Measurements from ENCODE around the gene IGFBP3. TPM values are rescaled to one million over a fixed set of nuclear protein-coding genes. Genes with fewer than 3 reads are reported as not detected.

IGFBP3 gene
- total RNA-seq, 1 donor: 2,181 TPM

GRCh38 chr7:45918556-45918955 lies 2.5 kb downstream of the IGFBP3 start:
- no peak overlapping the region for H2AFZ ChIP-seq (ENCODE audit: low read length)
- H3K4me2 ChIP-seq (ENCODE audit: insufficient read depth, low read length): peak overlapping the region; percentile 88
- TF ChIP-seq, protein P1, sequence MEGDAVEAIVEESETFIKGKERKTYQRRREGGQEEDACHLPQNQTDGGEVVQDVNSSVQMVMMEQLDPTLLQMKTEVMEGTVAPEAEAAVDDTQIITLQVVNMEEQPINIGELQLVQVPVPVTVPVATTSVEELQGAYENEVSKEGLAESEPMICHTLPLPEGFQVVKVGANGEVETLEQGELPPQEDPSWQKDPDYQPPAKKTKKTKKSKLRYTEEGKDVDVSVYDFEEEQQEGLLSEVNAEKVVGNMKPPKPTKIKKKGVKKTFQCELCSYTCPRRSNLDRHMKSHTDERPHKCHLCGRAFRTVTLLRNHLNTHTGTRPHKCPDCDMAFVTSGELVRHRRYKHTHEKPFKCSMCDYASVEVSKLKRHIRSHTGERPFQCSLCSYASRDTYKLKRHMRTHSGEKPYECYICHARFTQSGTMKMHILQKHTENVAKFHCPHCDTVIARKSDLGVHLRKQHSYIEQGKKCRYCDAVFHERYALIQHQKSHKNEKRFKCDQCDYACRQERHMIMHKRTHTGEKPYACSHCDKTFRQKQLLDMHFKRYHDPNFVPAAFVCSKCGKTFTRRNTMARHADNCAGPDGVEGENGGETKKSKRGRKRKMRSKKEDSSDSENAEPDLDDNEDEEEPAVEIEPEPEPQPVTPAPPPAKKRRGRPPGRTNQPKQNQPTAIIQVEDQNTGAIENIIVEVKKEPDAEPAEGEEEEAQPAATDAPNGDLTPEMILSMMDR (IDR thresholded peaks at IDR 0.05; ENCODE audit: extremely low read depth, low read depth, low read length): no peak
- H3K79me2 ChIP-seq (ENCODE audit: insufficient read depth, low read length): peaks cover 28% of the 10 kb centered on the region
- DNase-seq (ENCODE audit: insufficient read length, low spot score, missing footprints): peak; percentile 88
- peaks cover 44% of the 10 kb centered on the region for H3K4me1 ChIP-seq (ENCODE audit: insufficient read depth, low read length)
- H3K27me3 ChIP-seq (ENCODE audit: insufficient read depth, low read length): no peaks in the 10 kb centered on the region
- peak overlapping the region; percentile 60 for H3K27ac ChIP-seq (ENCODE audit: low read depth, low read length)
- H3K36me3 ChIP-seq (ENCODE audit: insufficient read depth, low read length): peaks cover 47% of the 10 kb centered on the region
- H4K20me1 ChIP-seq (ENCODE audit: insufficient read depth, low read length): peaks cover 46% of the 10 kb centered on the region
- H3K4me3 ChIP-seq (ENCODE audit: insufficient read depth, low read length): peak overlapping the region; percentile 77
- H3K9me3 ChIP-seq (ENCODE audit: low read depth, low read length): no peaks in the 10 kb centered on the region

DNA sequence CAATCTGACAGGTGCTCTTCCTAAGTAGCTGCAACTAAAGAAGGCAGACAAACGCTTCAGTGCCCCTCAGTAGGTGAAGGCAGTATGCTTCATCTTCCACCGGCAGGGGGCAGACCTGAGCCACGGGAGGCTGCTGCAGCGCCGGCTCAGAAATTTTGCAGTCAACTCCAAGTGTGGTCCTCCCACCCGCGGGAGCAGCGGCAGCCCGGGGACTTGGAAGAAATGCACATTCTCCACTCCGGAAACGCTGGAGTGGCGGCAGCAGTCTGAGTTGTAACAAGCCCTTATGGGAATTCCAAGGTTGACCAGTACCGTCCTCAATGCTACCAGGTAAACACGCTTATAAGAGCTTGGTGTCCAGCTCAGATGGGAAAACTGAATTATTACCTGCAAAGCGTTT lies 3.4 kb downstream of the IGFBP3 start:
- H3K27ac ChIP-seq (ENCODE audit: low read depth, low read length): peak overlapping the region; percentile 60
- no peaks in the 10 kb centered on the region for H3K27me3 ChIP-seq (ENCODE audit: insufficient read depth, low read length)
- H3K4me1 ChIP-seq (ENCODE audit: insufficient read depth, low read length): peaks cover 35% of the 10 kb centered on the region
- TF ChIP-seq, protein P1 (IDR thresholded peaks at IDR 0.05; ENCODE audit: extremely low read depth, low read depth, low read length): peak; percentile 94
- H2AFZ ChIP-seq (ENCODE audit: low read length): peak overlapping the region; percentile 14
- H3K4me2 ChIP-seq (ENCODE audit: insufficient read depth, low read length): peak overlapping the region; percentile 88
- H4K20me1 ChIP-seq (ENCODE audit: insufficient read depth, low read length): peaks cover 46% of the 10 kb centered on the region
- H3K36me3 ChIP-seq (ENCODE audit: insufficient read depth, low read length): peaks cover 56% of the 10 kb centered on the region
- no peaks in the 10 kb centered on the region for H3K9me3 ChIP-seq (ENCODE audit: low read depth, low read length)
- DNase-seq (ENCODE audit: insufficient read length, low spot score, missing footprints): peak; percentile 93
- H3K4me3 ChIP-seq (ENCODE audit: insufficient read depth, low read length): peak overlapping the region; percentile 77
- H3K79me2 ChIP-seq (ENCODE audit: insufficient read depth, low read length): peaks cover 28% of the 10 kb centered on the region

- H3K27ac ChIP-seq (ENCODE audit: low read depth, low read length): no peak overlapping the region
- TF ChIP-seq, protein P1 (IDR thresholded peaks at IDR 0.05; ENCODE audit: extremely low read depth, low read depth, low read length): no peak
- H3K27me3 ChIP-seq (ENCODE audit: insufficient read depth, low read length): no peaks in the 10 kb centered on the region
- H3K79me2 ChIP-seq (ENCODE audit: insufficient read depth, low read length): peaks cover 28% of the 10 kb centered on the region
- H3K4me3 ChIP-seq (ENCODE audit: insufficient read depth, low read length): peak overlapping the region; percentile 77
- peak; percentile 66 for DNase-seq (ENCODE audit: insufficient read length, low spot score, missing footprints)
- H3K9me3 ChIP-seq (ENCODE audit: low read depth, low read length): no peaks in the 10 kb centered on the region
- H2AFZ ChIP-seq (ENCODE audit: low read length): no peak overlapping the region
- peaks cover 61% of the 10 kb centered on the region for H3K36me3 ChIP-seq (ENCODE audit: insufficient read depth, low read length)
- H3K4me2 ChIP-seq (ENCODE audit: insufficient read depth, low read length): peak overlapping the region; percentile 88
- H4K20me1 ChIP-seq (ENCODE audit: insufficient read depth, low read length): peaks cover 46% of the 10 kb centered on the region
- peaks cover 31% of the 10 kb centered on the region for H3K4me1 ChIP-seq (ENCODE audit: insufficient read depth, low read length)
These were observed 4.0 kb downstream of the IGFBP3 start for GRCh38 chr7:45917064-45917463.

GRCh38 chr7:45915606-45916005 lies 5.5 kb downstream of the IGFBP3 start:
- Histone ChIP-seq H3K79me2 (ENCODE audit: insufficient read depth, low read length) (peaks cover 28% of the 10 kb centered on the region), H3K36me3 (ENCODE audit: insufficient read depth, low read length) (peaks cover 66% of the 10 kb centered on the region), H3K27me3 (ENCODE audit: insufficient read depth, low read length) (no peaks in the 10 kb centered on the region), H3K9me3 (ENCODE audit: low read depth, low read length) (no peaks in the 10 kb centered on the region), H2AFZ (ENCODE audit: low read length) (no peak overlapping the region), H3K4me2 (ENCODE audit: insufficient read depth, low read length) (no peak overlapping the region), H3K4me3 (ENCODE audit: insufficient read depth, low read length) (no peak overlapping the region), H4K20me1 (ENCODE audit: insufficient read depth, low read length) (peaks cover 46% of the 10 kb centered on the region), H3K4me1 (ENCODE audit: insufficient read depth, low read length) (peaks cover 23% of the 10 kb centered on the region), H3K27ac (ENCODE audit: low read depth, low read length) (no peak overlapping the region)
- TF ChIP-seq, protein P1 (IDR thresholded peaks at IDR 0.05; ENCODE audit: extremely low read depth, low read depth, low read length): no peak
- peak; percentile 65 for DNase-seq (ENCODE audit: insufficient read length, low spot score, missing footprints)
